Activated CD4-positive, alpha-beta T cell treated with anti-CD3 and anti-CD28 coated beads, Interleukin-2, Interleukin-6, amounts not matched to agents 100 ng/mL and 50 ng/mL, durations not matched to agents 16 hours and 8 hours (primary cell): ENCODE results near the gene NRCAM.

Experiments used
- DNase-seq: peaks from one replicate; pipeline ENCODE4 v3.0.0-alpha.2; 2020

The NRCAM gene

DNA sequence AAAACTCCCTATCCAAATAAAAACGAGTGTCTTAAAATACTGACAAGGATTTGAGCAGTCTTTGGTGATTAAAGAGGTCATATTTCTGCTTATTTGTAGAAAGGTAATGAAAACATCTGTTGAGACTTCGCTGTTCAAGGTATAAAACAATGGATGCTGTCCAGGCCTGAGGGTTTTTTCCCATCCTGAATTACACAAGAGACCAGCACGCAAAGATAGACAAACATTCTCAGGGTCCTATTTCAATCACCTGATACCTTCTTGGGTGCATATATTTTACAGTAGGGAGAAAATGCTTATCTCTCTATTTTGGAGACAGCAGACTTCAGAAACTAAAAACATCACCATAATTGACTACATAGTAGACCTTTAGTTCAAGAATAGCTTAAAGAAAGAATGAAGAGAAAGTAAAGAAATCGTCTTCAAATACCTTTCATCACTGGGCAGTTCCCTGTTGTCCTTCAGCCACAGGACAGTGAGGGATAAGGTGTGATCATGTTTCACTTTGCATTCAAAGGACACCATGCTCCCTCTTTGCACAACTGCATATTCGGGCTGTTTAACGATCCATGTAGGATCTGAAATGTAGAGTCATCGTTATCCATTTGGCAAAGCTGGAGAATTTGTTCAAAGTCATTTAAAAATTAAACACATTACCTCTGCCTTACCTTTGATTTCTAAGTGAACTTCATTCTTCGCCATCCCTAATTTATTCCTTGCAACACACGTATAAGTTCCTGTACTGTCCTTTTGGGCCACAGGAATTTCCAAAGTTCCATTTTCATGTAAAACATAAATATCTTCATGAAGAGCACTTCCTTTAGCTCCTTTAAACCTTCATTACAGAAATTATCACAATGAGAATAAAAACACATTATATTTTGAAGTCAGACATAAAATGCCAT lies 262.4 kb downstream of the NRCAM start:
- DNase-seq = no peak

GRCh38 chr7:108190891-108191290 lies 265.3 kb downstream of the NRCAM start:
- no peak for DNase-seq

DNA sequence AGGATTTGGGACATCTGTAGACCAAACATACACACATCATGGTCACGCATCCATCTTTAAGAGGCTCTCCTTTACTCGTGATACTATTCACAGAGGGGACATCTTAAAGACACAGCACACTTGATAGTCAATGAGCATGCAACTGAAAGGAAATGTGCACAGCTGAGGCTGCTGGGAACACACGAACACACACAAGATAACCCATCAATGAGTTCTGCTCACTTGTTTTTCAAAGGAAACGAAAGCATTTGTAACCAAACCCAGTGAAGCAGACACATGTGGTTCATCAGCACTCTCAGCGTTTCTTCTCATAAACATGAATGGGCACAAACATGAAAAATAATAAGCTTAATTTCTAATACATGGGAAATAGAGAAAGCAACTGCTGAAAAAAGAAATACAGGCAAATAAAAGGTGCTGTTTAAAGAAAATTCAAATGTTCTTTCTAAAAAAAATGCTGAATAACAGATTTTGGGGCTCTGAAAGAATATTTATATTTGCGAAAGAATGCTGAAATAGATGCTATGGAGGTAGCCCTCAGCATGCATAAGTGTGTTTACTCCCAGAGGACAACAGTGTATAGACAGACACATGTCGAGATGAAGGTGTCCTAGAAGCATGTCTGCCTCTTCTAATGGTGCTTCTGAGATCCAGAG lies 266.4 kb downstream of the NRCAM start:
- DNase-seq = no peak

- DNase-seq = no peak
Observed at GRCh38 chr7:108188724-108189123, 267.5 kb downstream of the NRCAM start.

DNA sequence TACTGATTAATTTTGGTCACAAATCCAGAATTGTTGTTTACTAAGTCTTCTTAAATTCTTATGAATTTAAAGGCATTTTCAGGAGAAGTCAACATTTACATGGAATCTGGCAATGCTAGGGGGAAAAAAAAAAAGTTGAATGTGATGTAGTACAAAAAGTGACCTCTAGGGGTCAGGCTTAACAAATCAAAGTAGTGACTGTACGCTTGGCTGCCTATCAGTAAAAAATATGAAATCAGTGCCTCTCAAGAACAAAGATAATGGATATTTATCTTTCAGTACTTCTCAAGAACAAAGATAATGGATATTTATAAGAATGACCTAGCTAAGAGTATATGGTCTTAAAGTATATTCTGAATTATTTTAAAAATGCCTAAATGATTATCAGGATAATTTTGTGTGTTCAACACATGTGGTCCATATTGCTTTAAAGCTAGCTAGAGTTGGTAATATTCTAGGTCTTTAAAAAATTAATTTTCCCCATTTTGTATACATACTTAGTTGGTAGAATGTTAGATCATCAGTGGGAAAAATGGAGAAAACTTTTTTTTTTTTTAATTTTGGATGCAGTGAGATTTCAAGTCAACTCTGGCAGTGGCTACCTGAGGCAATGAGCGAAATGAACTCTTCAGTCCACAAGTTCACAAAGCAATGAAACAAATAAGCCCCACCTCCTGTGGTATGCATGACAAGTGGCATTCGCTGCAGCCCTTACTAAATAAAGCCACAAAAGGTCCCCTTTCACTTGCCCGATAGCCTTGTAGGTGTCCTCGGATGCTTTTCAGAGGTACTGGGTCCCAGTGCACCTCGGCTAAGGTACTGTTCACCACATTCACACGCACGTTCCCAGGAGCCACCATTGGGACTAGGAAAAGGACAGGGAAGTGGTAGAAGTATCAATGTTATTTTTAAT lies 274.9 kb downstream of the NRCAM start:
- DNase-seq = peak; percentile 25

DNA sequence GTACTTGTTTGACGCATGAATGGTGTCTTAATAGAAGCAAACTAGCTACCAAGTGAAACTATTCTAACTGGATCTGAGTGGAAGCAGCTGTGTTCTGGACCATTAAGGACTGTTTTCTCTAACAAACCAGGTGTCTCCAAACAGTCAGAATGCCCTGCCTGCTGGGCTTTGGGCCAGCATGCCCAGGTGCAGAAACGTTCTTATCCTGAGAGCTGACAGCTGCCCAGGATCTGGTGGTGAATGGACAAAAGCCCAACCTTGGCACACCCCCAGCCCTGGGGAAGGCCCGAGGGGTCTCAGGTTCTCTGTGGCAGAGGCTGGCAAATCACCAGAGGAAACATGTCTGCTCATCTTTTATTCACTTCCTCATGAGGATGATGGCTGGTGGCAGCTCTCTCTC lies 277.8 kb downstream of the NRCAM start:
- DNase-seq = no peak

DNA sequence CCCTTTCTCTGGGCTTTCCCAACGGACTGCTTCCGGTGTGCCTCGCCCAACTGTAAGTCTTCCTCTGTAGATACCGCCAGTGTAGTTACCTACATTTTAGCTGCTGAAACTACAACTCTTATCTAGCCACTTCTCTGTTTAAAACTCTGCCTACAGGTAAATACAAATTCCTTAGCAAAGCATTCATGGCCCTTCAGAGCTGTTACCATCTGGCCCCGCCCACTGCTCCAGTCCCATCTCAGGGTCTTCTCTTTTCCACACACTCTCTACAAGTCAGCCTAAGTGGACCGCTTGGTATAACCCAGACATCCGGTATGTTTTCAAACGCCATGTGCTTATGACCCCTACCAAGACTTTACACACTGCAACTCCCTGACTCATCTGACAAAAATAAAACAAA lies 285.1 kb downstream of the NRCAM start:
- no peak for DNase-seq

DNA sequence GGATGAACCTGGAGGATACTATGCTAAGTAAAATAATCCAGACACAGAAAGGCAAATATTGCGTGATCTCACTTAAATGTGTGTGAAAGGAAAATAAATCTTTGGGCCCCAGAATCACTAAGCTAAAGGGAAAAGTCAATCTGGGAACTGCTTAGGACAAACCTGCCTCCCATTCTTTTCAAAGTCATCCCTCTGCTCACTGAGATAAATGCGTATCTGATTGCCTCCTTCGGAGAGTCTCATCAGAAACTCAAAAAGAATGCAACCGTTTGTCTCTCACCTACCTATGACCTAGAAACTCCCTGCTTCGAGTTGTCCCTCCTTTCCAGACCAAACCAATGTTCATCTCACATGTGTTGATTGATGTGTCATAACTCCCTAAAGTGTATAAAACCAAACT lies 286.0 kb downstream of the NRCAM start:
- no peak for DNase-seq

- no peak for DNase-seq
Observed at GRCh38 chr7:108167460-108167859, 288.8 kb downstream of the NRCAM start.

GRCh38 chr7:108166687-108167086 lies 289.5 kb downstream of the NRCAM start:
- no peak for DNase-seq

- no peak for DNase-seq
Observed at GRCh38 chr7:108165723-108166122, 290.5 kb downstream of the NRCAM start.

- no peak for DNase-seq
Observed at GRCh38 chr7:108164946-108165345, 291.3 kb downstream of the NRCAM start.

DNA sequence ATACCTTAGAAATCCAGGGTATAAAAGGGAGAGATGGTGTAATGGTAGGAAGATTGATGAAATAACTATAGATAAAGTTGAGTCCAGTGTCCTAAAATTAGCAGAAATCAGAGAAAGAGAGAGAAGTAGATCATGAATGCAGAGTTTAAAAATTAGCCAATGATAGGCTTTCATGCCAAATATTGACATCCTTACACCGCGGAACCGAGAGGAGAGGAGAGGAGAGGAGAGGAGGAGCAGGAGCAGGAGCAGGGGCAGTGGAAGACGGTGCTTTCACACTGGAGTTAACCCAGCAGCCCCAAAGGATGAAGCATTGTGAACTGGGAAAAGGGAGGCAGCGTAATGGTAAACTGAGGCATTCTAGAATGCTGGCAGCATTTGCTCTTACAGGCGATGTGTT lies 291.9 kb downstream of the NRCAM start:
- DNase-seq = no peak

GRCh38 chr7:108158776-108159175 lies 297.5 kb downstream of the NRCAM start:
- no peak for DNase-seq

- no peak for DNase-seq
Observed at GRCh38 chr7:108157606-108158335, 298.5 kb downstream of the NRCAM start.

- DNase-seq = no peak
Observed at GRCh38 chr7:108156897-108157605, 299.2 kb downstream of the NRCAM start.

- no peak for DNase-seq
Observed at GRCh38 chr7:108152198-108152597, 304.0 kb downstream of the NRCAM start.

GRCh38 chr7:108149908-108150307 lies 306.3 kb downstream of the NRCAM start:
- DNase-seq = no peak

- no peak for DNase-seq
Observed at GRCh38 chr7:108149119-108149518, 307.1 kb downstream of the NRCAM start.

DNA sequence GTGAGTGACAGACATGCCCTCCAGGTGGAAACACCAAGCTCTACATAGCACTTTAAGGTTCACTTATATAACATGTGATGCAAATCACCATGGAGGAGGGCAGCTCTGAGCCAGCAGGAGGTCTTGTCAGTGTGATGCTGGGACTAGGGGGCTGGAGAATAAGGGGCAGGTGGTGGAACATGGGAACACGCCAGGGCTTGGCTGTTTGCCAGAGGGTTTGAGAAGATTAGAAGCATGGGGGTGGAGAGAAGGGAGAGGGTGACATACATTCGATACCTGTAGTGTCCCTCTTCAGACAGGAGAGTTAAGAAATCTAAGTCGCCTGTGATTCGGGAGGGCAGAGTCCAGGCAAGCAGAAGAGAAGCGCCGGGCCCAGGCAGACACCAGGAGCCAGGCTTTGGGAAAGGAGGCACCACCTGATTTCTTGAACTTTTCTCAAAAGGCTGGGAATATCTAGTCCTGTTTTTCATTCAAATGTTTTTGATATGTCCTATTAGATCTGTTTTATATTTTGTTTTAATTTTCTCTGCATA lies 309.1 kb downstream of the NRCAM start:
- no peak for DNase-seq

- DNase-seq = peak; percentile 68
Observed at GRCh38 chr7:108146070-108146842, 310.0 kb downstream of the NRCAM start.
